Activated CD4-positive, alpha-beta T cell treated with anti-CD3 and anti-CD28 coated beads, Interleukin-2, Interleukin-4, amounts not matched to agents 100 ng/mL and 50 ng/mL, durations not matched to agents 16 hours and 8 hours (primary cell): Measurements from ENCODE around the gene SSB.
"Not testable (repeated sequence)": the region's sequence is repeated elsewhere in the genome, so short reads cannot be mapped to it uniquely, and the experiment has no call there.

ENCODE experiments used
- DNase-seq: peaks from one replicate; pipeline ENCODE4 v3.0.0-alpha.2; 2020; ENCODE audit warnings: low spot score

SSB gene

GRCh38 chr2:169798718-169799592 lies at the start of gene SSB:
Gene SSB, plus strand, starts transcription at chr2:169798871. Its CDS starts 2,090 bp downstream, at chr2:169800961.
- DNase-seq = peak; percentile 97

- no peak for DNase-seq
Observed at GRCh38 chr2:169752752-169753151, 45.9 kb upstream of the SSB start.

GRCh38 chr2:169755083-169755870 lies 43.4 kb upstream of the SSB start:
- no peak for DNase-seq

- no peak for DNase-seq
Observed at GRCh38 chr2:169756342-169756741, 42.3 kb upstream of the SSB start.

- no peak for DNase-seq
Observed at GRCh38 chr2:169757356-169757755, 41.3 kb upstream of the SSB start.

- no peak for DNase-seq
Observed at GRCh38 chr2:169757778-169758177, 40.9 kb upstream of the SSB start.

GRCh38 chr2:169759987-169760386 lies 38.7 kb upstream of the SSB start:
- DNase-seq = no peak

GRCh38 chr2:169760798-169761197 lies 37.9 kb upstream of the SSB start:
- not testable (repeated sequence) for DNase-seq

- DNase-seq = peak; percentile 14
Observed at GRCh38 chr2:169761251-169761969, 37.3 kb upstream of the SSB start.

GRCh38 chr2:169761970-169762292 lies 36.7 kb upstream of the SSB start:
- no peak for DNase-seq

GRCh38 chr2:169765523-169765922 lies 33.1 kb upstream of the SSB start:
- DNase-seq = no peak

- DNase-seq = peak; percentile 72
Observed at GRCh38 chr2:169767243-169767888, 31.3 kb upstream of the SSB start.

GRCh38 chr2:169768262-169768995 lies 30.2 kb upstream of the SSB start:
- DNase-seq = peak; percentile 19

GRCh38 chr2:169771021-169771420 lies 27.6 kb upstream of the SSB start:
- no peak for DNase-seq

GRCh38 chr2:169771612-169772011 lies 27.1 kb upstream of the SSB start:
- DNase-seq = no peak

- no peak for DNase-seq
Observed at GRCh38 chr2:169772651-169773050, 26.0 kb upstream of the SSB start.

- DNase-seq = no peak
Observed at GRCh38 chr2:169775354-169775753, 23.3 kb upstream of the SSB start.

GRCh38 chr2:169775765-169776164 lies 22.9 kb upstream of the SSB start:
- DNase-seq = no peak

- no peak for DNase-seq
Observed at GRCh38 chr2:169776252-169776761, 22.4 kb upstream of the SSB start.

- no peak for DNase-seq
Observed at GRCh38 chr2:169778446-169778845, 20.2 kb upstream of the SSB start.
